MM.1S (cell line): ENCODE measurements around the gene CHST6.

Experiments used
- CTCF ChIP-seq: fragments of 300-600 bp; sonication (generic); IDR thresholded peaks from 2 replicates; pipeline ENCODE4 v1.5.1; 2016; ENCODE audit warnings: antibody characterized with exemption, low read length, mixed read lengths
- EZH2 ChIP-seq: fragments of 300-600 bp; sonication (generic); optimal IDR thresholded peaks from 2 replicates; pipeline ENCODE3; 2017; ENCODE audit warnings: low read depth, mild to moderate bottlenecking, antibody characterized with exemption, low read length, mixed read lengths
- EZH2phosphoT487 ChIP-seq: fragments of 300-600 bp; sonication (generic); IDR thresholded peaks from 2 replicates; pipeline ENCODE4 v1.6.1; 2018; ENCODE audit warnings: antibody characterized with exemption, low read length

GRCh38 chr16:75541236-75541635 lies 46.0 kb upstream of the CHST6 start:
- TF ChIP-seq CTCF (no peak), EZH2 (no peak), EZH2phosphoT487 (no peak)
